Thyroid gland (tissue), 4 donors: ENCODE measurements around the gene GTPBP6.
"Not testable (repeated sequence)": the region's sequence is repeated elsewhere in the genome, so short reads cannot be mapped to it uniquely, and the experiment has no call there.

Experiments
- CTCF ChIP-seq, 6 experiments: fragments of 200-600 bp in 3 of 6; fragments of 450-650 bp in 3 of 6; sonication (generic) in 3 of 6; IDR thresholded peaks; one replicate each; pipeline ENCODE4 v1.5.1; 2016 to 2019; ENCODE audit warnings: antibody characterized with exemption in 6 of 6, mild to moderate bottlenecking in 2 of 6, inconsistent platforms in 1 of 6, moderate library complexity in 1 of 6
- POLR2A ChIP-seq, 2 donors: fragments of 450-650 bp; IDR thresholded peaks; one replicate each; pipeline ENCODE4 v1.6.1; 2017; ENCODE audit warnings: antibody characterized with exemption in 2 of 2, mild to moderate bottlenecking in 2 of 2, moderate library complexity in 1 of 2

GRCh38 chrX:305781-306613, 12.6 kb downstream of the GTPBP6 start:
- TF ChIP-seq CTCF, POLR2A (IDR thresholded peaks at IDR 0.05): not testable (repeated sequence)
